ENCODE results near the gene HPS4. TPM values are rescaled to one million over a fixed set of nuclear protein-coding genes. Genes with fewer than 3 reads are reported as not detected.

HPS4 gene
- total and polyA plus RNA-seq, 10 of the 15 experiments (the other 5 are each of a cell fraction or from before 2014, with no cell fraction given): 11.7 to 36.7 (median 30.8) TPM

- TF ChIP-seq RELA (IDR thresholded peaks at IDR 0.05; ENCODE audit: borderline replicate concordance, partially characterized antibody) (peak; percentile 44), BRCA1 (IDR thresholded peaks at IDR 0.05; ENCODE audit: low read depth, low read length) (peak; percentile 38; the same call in 1 of the 2 replicates), ESRRA (IDR thresholded peaks at IDR 0.05; ENCODE audit: low read length) (no peak), FOXM1 (IDR thresholded peaks at IDR 0.05; ENCODE audit: low read depth, low read length) (no peak), CHD1 (IDR thresholded peaks at IDR 0.05; ENCODE audit: low read depth, low read length) (no peak), TBL1XR1 (IDR thresholded peaks at IDR 0.05; ENCODE audit: low read depth, low read length) (peak; percentile 50; the same call in 1 of the 2 replicates), ZNF592 (IDR thresholded peaks at IDR 0.05) (no peak), CHD2 (IDR thresholded peaks at IDR 0.05; ENCODE audit: borderline replicate concordance, low read depth, low read length) (peak; percentile 92), POLR2AphosphoS5 (IDR thresholded peaks at IDR 0.05; ENCODE audit: low read length) (peak; percentile 92), SIN3A (IDR thresholded peaks at IDR 0.05; ENCODE audit: low read depth, low read length) (peak; percentile 99), RB1 (IDR thresholded peaks at IDR 0.05; ENCODE audit: borderline replicate concordance) (peak; percentile 81; the same call in 1 of the 2 replicates), KDM1A (IDR thresholded peaks at IDR 0.05; ENCODE audit: borderline replicate concordance) (no peak), MTA2 (IDR thresholded peaks at IDR 0.05; ENCODE audit: low read depth) (no peak), SRF (IDR thresholded peaks at IDR 0.05; ENCODE audit: low read depth in 2 of 2, low read length in 2 of 2) (peak in 1 of 2 experiments; percentile 83; a peak in 2 of 4 replicates), GABPA (IDR thresholded peaks at IDR 0.05; ENCODE audit: low read depth) (peak; percentile 98), DPF2 (IDR thresholded peaks at IDR 0.05) (0 out of 2 replicates have a peak, but pooled peaks have one; percentile 15), MAX (IDR thresholded peaks at IDR 0.05; ENCODE audit: low read depth, low read length) (peak; percentile 94), BHLHE40 (IDR thresholded peaks at IDR 0.05; ENCODE audit: borderline replicate concordance in 1 of 2, low read depth in 2 of 2, low read length in 1 of 2) (peak in 1 of 2 experiments; percentile 11; a peak in 1 of 4 replicates), HDGF (IDR thresholded peaks at IDR 0.05) (peak; percentile 60; the same call in 1 of the 2 replicates), SREBF2 (IDR thresholded peaks at IDR 0.05; ENCODE audit: low read length) (peak; percentile 59; the same call in 1 of the 2 replicates), CEBPZ (IDR thresholded peaks at IDR 0.05; ENCODE audit: low read depth, low read length) (0 out of 2 replicates have a peak, but pooled peaks have one; percentile 14), ZZZ3 (IDR thresholded peaks at IDR 0.05; ENCODE audit: control insufficient read depth, insufficient read length, low read depth) (no peak), MXI1 (IDR thresholded peaks at IDR 0.05; ENCODE audit: low read depth, low read length) (peak; percentile 99)
Observed at GRCh38 chr22:26512149-26512793, 28.7 kb upstream of the HPS4 start, which contains the start of gene TFIP11 (continued).

All from GM12878 (cell line).